ENCODE data around the gene ADAM23.

ADAM23 gene

DNA sequence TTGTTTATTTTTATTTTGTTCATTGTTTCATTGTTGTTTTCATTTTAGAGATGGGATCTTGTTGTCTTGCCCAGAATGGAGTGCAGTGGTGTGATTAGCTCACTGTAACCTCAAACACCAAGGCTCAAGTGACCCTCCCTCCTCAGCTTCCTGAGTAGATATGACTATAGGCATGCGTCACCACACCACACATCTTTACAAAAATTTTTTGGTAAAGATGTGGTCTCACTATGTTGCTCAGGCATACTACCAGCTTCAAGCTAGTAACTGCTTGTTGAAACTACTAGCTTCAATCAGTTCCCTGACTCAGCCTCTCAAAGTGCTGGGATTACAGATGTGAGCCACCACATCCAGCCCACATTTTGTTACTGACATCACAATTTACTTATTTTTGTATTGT is 213.8 kb downstream of the ADAM23 start:
- no peak for FAIRE-seq

DNA sequence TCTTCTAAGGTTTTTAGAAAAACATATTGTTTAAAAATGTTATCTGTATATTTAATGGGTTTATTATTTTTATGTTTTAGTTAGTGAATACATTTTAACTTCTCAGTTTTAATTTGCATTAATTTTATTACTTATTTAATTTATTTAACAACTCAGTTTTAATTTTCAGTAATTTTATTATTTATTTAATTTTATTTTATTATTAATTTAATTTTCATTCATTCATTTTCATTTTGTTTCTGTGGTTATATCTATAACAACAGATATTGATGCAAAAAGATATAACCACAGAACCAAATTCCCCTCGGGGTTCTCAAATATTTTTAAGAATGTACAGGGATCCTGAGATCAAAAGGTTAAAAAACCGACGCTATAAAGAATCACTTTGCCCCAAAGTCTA is 221.9 kb downstream of the ADAM23 start:
- FAIRE-seq: peak; percentile 62
